Prostate gland (tissue), 2 donors: ENCODE measurements around the gene ERMARD.

Experiments used
- CTCF ChIP-seq, 4 experiments: fragments of 200-600 bp in 2 of 4; fragments of 450-650 bp in 2 of 4; sonication (generic) in 2 of 4; IDR thresholded peaks; 1 replicate in 3 of 4; 2 replicates in 1 of 4; pipeline ENCODE4 v1.5.1; 2016 to 2019; ENCODE audit warnings: antibody characterized with exemption in 4 of 4, mild to moderate bottlenecking in 2 of 4, moderate library complexity in 2 of 4
- POLR2A ChIP-seq: fragments of 450-650 bp; IDR thresholded peaks from one replicate; pipeline ENCODE4 v1.6.1; 2016; ENCODE audit warnings: antibody characterized with exemption, mild to moderate bottlenecking
- POLR2AphosphoS5 ChIP-seq: sonication (generic); formaldehyde crosslinking; IDR thresholded peaks from one replicate; pipeline ENCODE4 v1.6.1; 2017; ENCODE audit warnings: antibody characterized with exemption

- TF ChIP-seq CTCF (IDR thresholded peaks at IDR 0.05) (no peak), POLR2AphosphoS5 (no peak), POLR2A (no peak)
Observed at GRCh38 chr6:169791721-169792131, 40.3 kb downstream of the ERMARD start.
